ENCODE results near the gene CSMD2. TPM values are rescaled to one million over a fixed set of nuclear protein-coding genes. Genes with fewer than 3 reads are reported as not detected.
A peak's percentile ranks its signal among the peaks of the same experiment; 100 is the strongest.

CSMD2 gene
- total RNA-seq, 1 experiment from 2014 or later, result 23.0 TPM

DNA sequence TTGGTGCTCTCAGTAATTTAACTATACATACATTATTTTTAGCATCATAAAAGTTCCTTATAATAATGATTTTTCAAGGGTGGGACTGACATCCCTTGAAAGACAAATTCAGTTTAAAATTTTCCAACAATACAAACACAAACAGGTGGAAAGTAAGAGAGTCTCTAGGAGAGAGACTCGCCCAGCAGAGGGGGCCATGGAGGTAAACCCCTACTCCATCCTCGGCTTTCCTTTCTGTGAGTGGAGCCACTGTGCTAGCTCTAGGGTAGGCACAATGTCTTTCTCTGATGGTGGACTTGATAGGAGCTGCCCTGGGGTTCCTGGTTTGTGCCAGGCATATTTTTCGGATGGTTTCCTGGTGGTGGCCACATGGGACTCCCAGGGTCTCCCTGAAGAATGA, 8.3 kb downstream of the CSMD2 start:
- DNase-seq (ENCODE audit: low read depth), result no peak

- DNase-seq (ENCODE audit: low read depth), result peak; percentile 79
Measured at GRCh38 chr1:34155860-34156259, 9.2 kb downstream of the CSMD2 start.

GRCh38 chr1:34153246-34153645, 11.8 kb downstream of the CSMD2 start:
- DNase-seq (ENCODE audit: low read depth), result no peak

- no peak for DNase-seq (ENCODE audit: low read depth)
Measured at GRCh38 chr1:34149501-34149900, 15.5 kb downstream of the CSMD2 start.

GRCh38 chr1:34147301-34147700, 17.7 kb downstream of the CSMD2 start:
- peak; percentile 27 for DNase-seq (ENCODE audit: low read depth)

- DNase-seq (ENCODE audit: low read depth), result no peak
Measured at GRCh38 chr1:34144766-34145165, 20.3 kb downstream of the CSMD2 start.

DNA sequence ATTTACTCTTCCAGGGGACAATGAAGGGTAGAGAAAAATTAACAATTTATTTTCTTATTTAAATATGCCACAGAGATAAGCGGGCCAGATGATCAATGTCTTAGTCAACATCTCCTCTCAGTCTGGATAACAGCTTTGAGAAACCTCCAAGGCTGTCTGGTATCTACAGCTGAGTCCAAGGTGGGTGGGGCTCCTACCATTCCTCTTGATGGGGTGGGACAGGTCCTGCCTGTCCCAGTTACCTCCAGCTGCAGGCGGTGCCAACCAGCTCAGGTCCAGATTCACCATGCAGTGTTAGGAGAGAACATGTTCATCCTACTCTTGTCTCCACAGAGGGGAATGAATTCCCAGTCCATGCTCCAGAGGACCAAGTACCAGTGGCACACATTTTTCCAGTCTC, 21.1 kb downstream of the CSMD2 start:
- DNase-seq (ENCODE audit: low read depth), result no peak

DNA sequence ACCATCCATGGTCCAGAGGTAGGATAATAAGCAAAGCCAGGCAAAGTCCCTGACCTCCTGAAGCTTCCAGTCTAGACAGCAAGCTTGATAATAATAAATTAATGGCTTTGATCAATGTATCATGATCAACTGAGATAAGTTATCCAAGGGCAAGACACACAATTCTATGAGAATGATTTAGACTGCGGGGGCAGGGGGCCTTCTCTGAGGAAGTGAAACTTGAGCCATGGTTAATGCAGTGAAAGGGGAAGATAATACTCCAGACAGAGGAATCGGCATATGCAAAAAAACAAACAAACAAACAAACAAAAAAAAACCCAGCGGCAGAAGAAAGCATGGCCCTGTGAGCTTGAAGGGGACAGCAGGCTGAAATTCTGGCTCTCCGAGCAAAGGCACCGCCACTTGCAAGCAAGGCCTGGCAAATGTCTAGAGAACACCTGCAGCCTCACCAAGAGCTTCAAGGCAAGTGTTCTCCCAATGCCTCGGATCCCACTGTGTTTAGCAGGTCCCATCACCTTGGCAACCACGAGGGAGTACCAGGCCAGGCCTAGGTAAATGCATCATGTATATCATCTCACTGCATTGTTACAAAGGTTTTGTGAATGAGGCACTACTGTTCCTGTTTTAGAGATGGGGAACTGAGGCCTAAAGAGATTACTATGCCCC, 24.9 kb downstream of the CSMD2 start:
- DNase-seq (ENCODE audit: low read depth), result no peak

DNA sequence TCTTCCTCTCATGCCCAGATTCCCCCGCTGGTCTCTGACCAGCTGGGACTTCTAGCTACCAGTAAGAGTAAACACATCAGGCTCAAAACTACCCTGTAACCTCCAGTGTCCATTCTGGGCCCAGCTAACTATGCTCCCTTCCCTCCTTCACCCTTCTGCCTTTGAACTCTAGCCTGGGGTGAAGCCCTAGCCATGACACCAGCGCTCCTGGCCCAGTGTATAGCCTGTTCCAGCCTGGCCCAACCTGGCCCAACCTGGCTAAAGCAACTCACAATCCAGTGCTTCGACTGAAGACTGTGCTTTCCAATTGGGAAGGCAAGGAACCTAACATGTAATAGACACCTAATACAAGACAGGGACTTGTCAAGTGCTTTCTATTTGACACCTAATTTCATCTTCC, 27.6 kb downstream of the CSMD2 start:
- DNase-seq (ENCODE audit: low read depth), result no peak

- no peak for DNase-seq (ENCODE audit: low read depth)
Measured at GRCh38 chr1:34132161-34132420, 32.9 kb downstream of the CSMD2 start.

GRCh38 chr1:34131396-34132160, 33.5 kb downstream of the CSMD2 start:
- peak; percentile 81 for DNase-seq (ENCODE audit: low read depth)

- no peak for DNase-seq (ENCODE audit: low read depth)
Measured at GRCh38 chr1:34130306-34130705, 34.7 kb downstream of the CSMD2 start.

- no peak for DNase-seq (ENCODE audit: low read depth)
Measured at GRCh38 chr1:34129630-34130029, 35.4 kb downstream of the CSMD2 start.

- DNase-seq (ENCODE audit: low read depth), result peak; percentile 39
Measured at GRCh38 chr1:34128186-34128889, 36.7 kb downstream of the CSMD2 start.

DNA sequence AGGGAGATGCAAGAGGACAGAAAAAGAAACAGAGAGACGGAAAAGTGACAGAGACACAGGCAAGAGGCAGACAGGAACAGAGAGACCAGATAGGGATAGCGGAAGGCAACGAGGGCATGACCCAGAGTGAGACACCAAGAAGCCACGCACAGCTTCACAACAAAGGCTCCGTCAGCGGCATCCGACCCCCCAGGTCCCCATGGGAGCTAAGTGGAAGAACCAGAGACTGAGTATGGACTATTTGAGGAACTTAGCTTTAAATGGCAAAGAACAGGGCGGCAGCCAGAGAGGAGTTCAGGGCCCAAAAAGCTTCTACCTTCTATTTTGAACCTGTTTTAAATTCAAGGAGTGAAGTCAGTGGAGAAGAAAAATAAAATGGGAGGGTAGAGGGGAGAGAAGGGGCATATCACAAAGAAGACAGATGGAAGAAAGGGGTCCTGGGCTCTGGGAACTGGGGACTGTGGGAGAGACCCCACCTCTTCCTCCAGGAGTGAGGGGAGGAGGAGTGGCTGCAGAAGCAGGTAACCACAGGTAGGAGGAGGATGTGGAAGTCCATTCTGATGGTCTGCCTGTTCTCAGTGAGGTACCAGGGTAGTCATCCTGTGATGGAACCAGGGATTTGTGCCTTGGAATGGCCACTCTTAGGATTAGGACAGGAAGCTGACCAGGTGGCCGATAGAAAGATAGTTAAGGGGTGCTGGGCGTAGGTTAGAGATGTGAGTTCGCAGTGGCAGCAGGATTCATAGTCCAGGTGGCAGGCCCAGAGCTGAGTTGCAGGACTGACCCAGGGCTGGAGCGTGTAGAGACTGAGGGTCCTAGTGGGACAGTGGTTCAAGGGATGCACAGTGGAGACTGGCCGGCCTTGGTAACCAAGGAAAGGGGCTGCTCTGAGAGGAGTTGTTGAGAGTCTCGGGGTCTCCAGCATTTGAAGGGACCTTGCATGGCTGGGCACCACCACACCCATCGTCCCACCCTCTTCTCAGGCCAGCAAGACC, 37.7 kb downstream of the CSMD2 start:
- DNase-seq (ENCODE audit: low read depth), result no peak

GRCh38 chr1:34126486-34126885, 38.5 kb downstream of the CSMD2 start:
- DNase-seq (ENCODE audit: low read depth), result no peak

DNA sequence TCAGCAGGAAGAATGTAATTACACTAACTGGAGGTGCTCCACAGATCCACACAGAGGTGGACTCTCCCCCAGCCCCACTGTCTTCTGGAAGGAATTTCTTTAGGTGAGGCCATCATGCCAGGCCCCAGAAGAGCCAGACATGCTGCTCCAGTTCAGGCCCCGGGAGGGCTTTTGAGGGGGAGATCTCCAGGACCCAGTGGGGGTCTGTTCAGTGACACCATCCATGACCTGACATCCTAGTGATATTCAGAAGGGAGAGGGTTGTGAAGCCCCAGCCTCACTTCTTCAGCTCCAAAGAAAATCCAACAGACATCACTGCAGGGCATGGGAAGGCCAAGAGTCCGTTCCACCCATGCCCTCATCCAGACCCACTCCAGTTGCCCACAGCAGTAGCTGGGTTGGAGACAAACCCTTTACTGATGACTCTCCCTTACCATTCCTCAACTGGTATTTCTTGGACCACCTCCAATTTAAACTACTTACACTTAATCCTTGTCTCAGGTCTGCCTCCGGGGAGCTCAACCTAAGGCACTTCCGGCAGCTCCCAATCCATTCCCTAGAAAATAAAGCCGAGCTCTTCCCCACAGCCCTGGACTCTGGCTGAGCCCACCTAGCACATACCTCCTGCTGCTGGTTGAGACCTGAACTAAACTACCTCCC, 39.2 kb downstream of the CSMD2 start:
- peak; percentile 57 for DNase-seq (ENCODE audit: low read depth)

DNA sequence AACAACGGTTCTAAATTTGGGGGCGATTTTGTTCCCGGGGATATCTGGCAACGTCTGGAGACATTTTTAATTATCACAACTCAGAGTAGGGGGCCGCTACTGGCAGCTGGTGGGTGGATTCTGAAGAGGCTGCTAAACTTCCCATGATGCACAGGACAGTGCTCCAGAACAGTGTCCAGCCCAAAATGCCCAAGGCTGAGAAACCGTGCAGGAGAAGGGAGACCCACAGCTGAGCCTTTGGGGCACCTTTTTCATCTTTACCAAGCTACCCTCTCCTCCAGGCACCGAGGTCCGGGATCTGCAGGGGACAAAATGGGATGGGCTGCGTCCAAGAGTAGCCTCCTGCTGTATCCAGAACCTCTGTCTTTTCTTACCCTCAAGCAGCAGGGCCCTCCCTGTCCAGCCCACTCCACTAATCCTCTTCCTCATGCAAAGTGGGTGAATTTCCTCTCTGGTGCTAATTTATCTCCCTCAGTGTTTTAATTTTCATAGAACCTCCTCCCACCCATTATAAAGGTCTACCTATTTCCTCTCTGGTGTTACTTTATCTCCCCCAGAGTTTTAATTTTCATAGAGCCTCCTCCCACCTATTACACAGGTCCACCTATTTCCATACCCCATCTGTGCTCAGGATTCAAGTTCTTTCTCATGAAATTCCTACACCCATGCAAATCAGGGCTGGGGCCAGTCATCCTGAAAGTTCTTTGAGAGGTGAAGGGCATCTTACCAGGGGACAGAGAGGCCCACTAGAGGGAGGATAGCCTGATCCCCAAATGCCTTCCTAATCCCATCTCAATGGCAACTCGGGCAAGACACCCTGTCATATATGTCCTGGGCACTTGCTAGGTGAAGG, 42.7 kb downstream of the CSMD2 start:
- DNase-seq (ENCODE audit: low read depth), result no peak

DNA sequence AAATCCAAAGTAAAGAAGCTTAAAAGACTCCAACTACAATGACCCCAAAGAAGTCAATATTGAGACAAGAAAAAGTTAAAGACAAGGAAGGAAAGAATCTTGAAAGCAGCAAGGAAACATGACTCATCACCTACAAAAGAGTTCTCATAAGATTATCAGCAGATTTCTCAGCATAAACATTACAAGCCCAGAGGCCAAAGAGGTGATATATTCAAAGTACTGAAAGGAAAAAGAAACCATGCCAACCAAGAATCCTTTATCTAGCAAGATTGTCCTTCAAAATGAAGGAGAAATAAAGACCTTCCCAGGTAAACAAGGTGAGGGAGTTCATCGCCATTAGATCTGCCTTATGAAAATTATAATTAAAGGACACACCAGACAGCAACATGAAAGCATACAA, 49.8 kb downstream of the CSMD2 start:
- peak; percentile 86 for DNase-seq (ENCODE audit: low read depth)

GRCh38 chr1:34113887-34114286, 51.1 kb downstream of the CSMD2 start:
- peak; percentile 33 for DNase-seq (ENCODE audit: low read depth)
